Daoy (cell line): ENCODE results near the gene OR6N2. TPM values are rescaled to one million over a fixed set of nuclear protein-coding genes. Genes with fewer than 3 reads are reported as not detected.

Source experiments
- DNase-seq: peaks from one replicate; pipeline ENCODE4 v3.0.0-alpha.2; 2015; ENCODE audit warnings: low read depth
- total RNA-seq: library from RNA; depleted of rRNA; stranded (reverse); fragments of >200 nt; shearing (Covaris generic); gene quantifications from 2 replicates; pipeline ENCODE4 v1.2.3, GENCODE V29; 2014; rRNA removed

OR6N2 gene
- total RNA-seq, 1 experiment from 2014 or later = not detected

GRCh38 chr1:158754420-158754819 lies 26.6 kb downstream of the OR6N2 start, which contains the start of gene OR6K6:
OR6K6 (plus strand) TSS chr1:158754720; CDS start chr1:158754888, 168 bp downstream.
- DNase-seq = no peak

- no peak for DNase-seq
Measured at GRCh38 chr1:158752155-158752712, 28.8 kb downstream of the OR6N2 start.

- no peak for DNase-seq
Measured at GRCh38 chr1:158735848-158736247, 45.2 kb downstream of the OR6N2 start.

GRCh38 chr1:158732524-158732923 lies 48.5 kb downstream of the OR6N2 start:
- no peak for DNase-seq

- no peak for DNase-seq
Measured at GRCh38 chr1:158731707-158732106, 49.3 kb downstream of the OR6N2 start.

- DNase-seq = no peak
Measured at GRCh38 chr1:158730453-158730852, 50.6 kb downstream of the OR6N2 start.

- DNase-seq = no peak
Measured at GRCh38 chr1:158728510-158729225, 52.3 kb downstream of the OR6N2 start.

GRCh38 chr1:158724442-158724841 lies 56.6 kb downstream of the OR6N2 start:
- DNase-seq = no peak

Other genes with a start within 250 kb of the OR6N2 start
- gene OR6Y1, start 226.8 kb downstream of the OR6N2 start, total RNA-seq = not detected in 2 replicates
- gene OR6P1, start 210.6 kb downstream of the OR6N2 start, total RNA-seq = not detected in 2 replicates
- not detected in 2 replicates for gene OR10X1, start 201.3 kb downstream of the OR6N2 start, total RNA-seq
- gene OR10Z1, start 175.9 kb downstream of the OR6N2 start, total RNA-seq = not detected in 2 replicates
- gene SPTA1, start 94.5 kb downstream of the OR6N2 start, total RNA-seq = 0.06 and 0.42 TPM in 2 replicates
- gene OR6K2, start 80.6 kb downstream of the OR6N2 start, total RNA-seq = not detected in 2 replicates
- not detected in 2 replicates for gene OR6K3, start 60.5 kb downstream of the OR6N2 start, total RNA-seq
- gene OR6K6, start 26.5 kb downstream of the OR6N2 start, total RNA-seq = not detected in 2 replicates
- gene OR6N1, start 9.0 kb downstream of the OR6N2 start, total RNA-seq = not detected in 2 replicates
- not detected in 2 replicates for gene MNDA, start 50.1 kb upstream of the OR6N2 start, total RNA-seq
- not detected in 2 replicates for gene PYHIN1, start 150.3 kb upstream of the OR6N2 start, total RNA-seq
- 23.7 and 24.5 TPM in 2 replicates for gene IFI16, start 228.7 kb upstream of the OR6N2 start, total RNA-seq